ENCODE results near the gene CCDC187. TPM values are rescaled to one million over a fixed set of nuclear protein-coding genes. Genes with fewer than 3 reads are reported as not detected.

Gene CCDC187
- total RNA-seq, 2 donors from 2014 or later, result 0.04 to 0.09 TPM

GRCh38 chr9:136332482-136332983 is 28.6 kb upstream of the CCDC187 start:
- Histone ChIP-seq H3K4me3 (ENCODE audit: low read length) (no peak overlapping the region), H3K27me3 (ENCODE audit: control insufficient read depth, insufficient read depth, low read length, poor library complexity, severe bottlenecking) (no peaks in the 10 kb centered on the region), H3K4me1 (ENCODE audit: control insufficient read depth, insufficient read depth, low read length) (peaks cover 6% of the 10 kb centered on the region), H3K9me3 (ENCODE audit: control insufficient read depth, low read length) (no peaks in the 10 kb centered on the region), H3K9ac (ENCODE audit: extremely low read depth, low read length, poor library complexity, severe bottlenecking) (no peak overlapping the region), H3K36me3 (ENCODE audit: control insufficient read depth, insufficient read depth, low read length) (peaks cover 4% of the 10 kb centered on the region), H3K27ac (ENCODE audit: low read depth, low read length) (no peak overlapping the region)
- Mint-ChIP-seq H3K27ac (no peak overlapping the region), H3K27me3 (ENCODE audit: insufficient read depth) (no peaks in the 10 kb centered on the region), H3K9me3 (no peaks in the 10 kb centered on the region), H3K36me3 (ENCODE audit: low read depth) (no peaks in the 10 kb centered on the region), H3K4me1 (peaks cover 5% of the 10 kb centered on the region), H3K4me3 (no peak overlapping the region)
- WGBS, 2 experiments (ENCODE audit: insufficient coverage in 1 of 2, insufficient read length in 1 of 2), result 78 to 91% methylated on average over 6 to 11 of the region's 11 CpGs
- TF ChIP-seq CTCF (conservative IDR thresholded peaks at IDR 0.05), result no peak
- DNase-seq, result no peak

GRCh38 chr9:136331556-136332481 is 27.9 kb upstream of the CCDC187 start:
- H3K4me1 ChIP-seq (ENCODE audit: control insufficient read depth, insufficient read depth, low read length), result peaks cover 8% of the 10 kb centered on the region
- Mint-ChIP-seq H3K27me3 (ENCODE audit: insufficient read depth) (no peaks in the 10 kb centered on the region), H3K4me1 (peaks cover 5% of the 10 kb centered on the region), H3K4me3 (no peak overlapping the region), H3K36me3 (ENCODE audit: low read depth) (no peaks in the 10 kb centered on the region), H3K27ac (no peak overlapping the region), H3K9me3 (no peaks in the 10 kb centered on the region)
- no peak for TF ChIP-seq CTCF (conservative IDR thresholded peaks at IDR 0.05)
- H3K27ac ChIP-seq (ENCODE audit: low read depth, low read length), result no peak overlapping the region
- no peaks in the 10 kb centered on the region for H3K27me3 ChIP-seq (ENCODE audit: control insufficient read depth, insufficient read depth, low read length, poor library complexity, severe bottlenecking)
- 91% methylated on average over 29 to 46 of the region's 46 CpGs for WGBS, 2 experiments (ENCODE audit: insufficient coverage in 1 of 2, insufficient read length in 1 of 2)
- H3K9ac ChIP-seq (ENCODE audit: extremely low read depth, low read length, poor library complexity, severe bottlenecking), result no peak overlapping the region
- H3K36me3 ChIP-seq (ENCODE audit: control insufficient read depth, insufficient read depth, low read length), result peaks cover 4% of the 10 kb centered on the region
- H3K4me3 ChIP-seq (ENCODE audit: low read length), result no peak overlapping the region
- no peak for DNase-seq
- H3K9me3 ChIP-seq (ENCODE audit: control insufficient read depth, low read length), result no peaks in the 10 kb centered on the region

GRCh38 chr9:136331030-136331429 is 27.1 kb upstream of the CCDC187 start:
- H3K4me1 ChIP-seq (ENCODE audit: control insufficient read depth, insufficient read depth, low read length), result peaks cover 16% of the 10 kb centered on the region
- H3K36me3 Mint-ChIP-seq (ENCODE audit: low read depth), result no peaks in the 10 kb centered on the region
- H3K4me3 Mint-ChIP-seq, result no peak overlapping the region
- peaks cover 4% of the 10 kb centered on the region for H3K36me3 ChIP-seq (ENCODE audit: control insufficient read depth, insufficient read depth, low read length)
- H3K27ac Mint-ChIP-seq, result no peak overlapping the region
- no peaks in the 10 kb centered on the region for H3K9me3 ChIP-seq (ENCODE audit: control insufficient read depth, low read length)
- no peak overlapping the region for H3K9ac ChIP-seq (ENCODE audit: extremely low read depth, low read length, poor library complexity, severe bottlenecking)
- TF ChIP-seq CTCF (conservative IDR thresholded peaks at IDR 0.05), result no peak
- 91 to 92% methylated on average over 6 to 15 of the region's 15 CpGs for WGBS, 2 experiments (ENCODE audit: insufficient coverage in 1 of 2, insufficient read length in 1 of 2)
- H3K27ac ChIP-seq (ENCODE audit: low read depth, low read length), result no peak overlapping the region
- H3K27me3 Mint-ChIP-seq (ENCODE audit: insufficient read depth), result no peaks in the 10 kb centered on the region
- no peaks in the 10 kb centered on the region for H3K9me3 Mint-ChIP-seq
- no peaks in the 10 kb centered on the region for H3K27me3 ChIP-seq (ENCODE audit: control insufficient read depth, insufficient read depth, low read length, poor library complexity, severe bottlenecking)
- H3K4me3 ChIP-seq (ENCODE audit: low read length), result no peak overlapping the region
- DNase-seq, result no peak
- peaks cover 6% of the 10 kb centered on the region for H3K4me1 Mint-ChIP-seq

Data from endodermal cell (in vitro differentiated cells).